Measurements from ENCODE around the gene PAM. TPM values are rescaled to one million over a fixed set of nuclear protein-coding genes. Genes with fewer than 3 reads are reported as not detected.

PAM gene
- total and polyA plus RNA-seq, 2 donors (not counting 3 experiments of a cell fraction or from before 2014, with no cell fraction given) = 118 to 176 TPM

GRCh38 chr5:102981957-102982635 lies 227.0 kb downstream of the PAM start:
- no peaks in the 10 kb centered on the region for H3K27me3 ChIP-seq (ENCODE audit: control insufficient read depth in 2 of 2, insufficient read depth in 2 of 2, low read length in 2 of 2)
- no peaks in the 10 kb centered on the region for H3K4me1 ChIP-seq (ENCODE audit: control insufficient read depth, extremely low read depth, insufficient read depth, low read length)
- H3K9me1 ChIP-seq (replicated peaks; ENCODE audit: control insufficient read depth, extremely low read depth, insufficient read depth, low read length) = peaks cover 2% of the 10 kb centered on the region
- no peak overlapping the region for H3K9ac ChIP-seq (replicated peaks; ENCODE audit: extremely low read depth, insufficient read depth, low read length)
- H3K27ac ChIP-seq (ENCODE audit: insufficient read depth, low read depth, low read length) = no peak overlapping the region
- CTCF ChIA-PET = no interaction called here
- BruUV-seq (replicated peaks) = no TSS peak
- H3K4me2 ChIP-seq (ENCODE audit: insufficient read depth, low read length) = no peak overlapping the region
- dilution Hi-C loops (cut with MboI; ENCODE audit: extremely low pct_ligation_motif_present, low sequenced_read_pairs) = no loop called here
- no peak overlapping the region for H2AFZ ChIP-seq (ENCODE audit: low read depth, low read length)
- no peaks in the 10 kb centered on the region for H4K20me1 ChIP-seq (replicated peaks; ENCODE audit: control insufficient read depth, extremely low read depth, insufficient read depth, low read length)
- no peaks in the 10 kb centered on the region for H3K9me3 ChIP-seq (replicated peaks; ENCODE audit: control insufficient read depth, insufficient read depth, low read length)
- intact Hi-C loops (cut with micrococcal nuclease) = no loop called here
- DNase-seq (ENCODE audit: low read depth, low spot score) (no peak), FAIRE-seq (no peak)
- no peak overlapping the region for H3K4me3 ChIP-seq (replicated peaks in 1 of 3; ENCODE audit: insufficient read depth in 1 of 3, low read depth in 1 of 3, low read length in 3 of 3)
- POLR2A ChIA-PET = no interaction called here
- H3K79me2 ChIP-seq (ENCODE audit: control insufficient read depth, insufficient read depth, low read length) = no peaks in the 10 kb centered on the region
- H3K36me3 ChIP-seq (ENCODE audit: control insufficient read depth in 2 of 2, extremely low read depth in 1 of 2, insufficient read depth in 2 of 2, low read length in 2 of 2) = peaks cover 0 to 2% of the 10 kb centered on the region in 2 experiments
- TF ChIP-seq POLR2A (IDR thresholded peaks at IDR 0.05; ENCODE audit: low read depth, low read length) (no peak), GATA2 (IDR thresholded peaks at IDR 0.05; ENCODE audit: insufficient read depth, insufficient read length, low read depth, low read length) (no peak), EZH2 (IDR thresholded peaks at IDR 0.05; ENCODE audit: borderline replicate concordance, low read depth, low read length, severe bottlenecking) (no peak), JUN (IDR thresholded peaks at IDR 0.05; ENCODE audit: borderline replicate concordance, insufficient read depth, insufficient read length, low read depth) (no peak), POLR2AphosphoS5 (IDR thresholded peaks at IDR 0.05; ENCODE audit: insufficient read depth, low read depth, low read length) (no peak), MYC (IDR thresholded peaks at IDR 0.05; ENCODE audit: low read depth, low read length) (no peak), FOS (IDR thresholded peaks at IDR 0.05; ENCODE audit: borderline replicate concordance, insufficient read depth, low read length) (no peak)
- TF ChIP-seq, protein P1, sequence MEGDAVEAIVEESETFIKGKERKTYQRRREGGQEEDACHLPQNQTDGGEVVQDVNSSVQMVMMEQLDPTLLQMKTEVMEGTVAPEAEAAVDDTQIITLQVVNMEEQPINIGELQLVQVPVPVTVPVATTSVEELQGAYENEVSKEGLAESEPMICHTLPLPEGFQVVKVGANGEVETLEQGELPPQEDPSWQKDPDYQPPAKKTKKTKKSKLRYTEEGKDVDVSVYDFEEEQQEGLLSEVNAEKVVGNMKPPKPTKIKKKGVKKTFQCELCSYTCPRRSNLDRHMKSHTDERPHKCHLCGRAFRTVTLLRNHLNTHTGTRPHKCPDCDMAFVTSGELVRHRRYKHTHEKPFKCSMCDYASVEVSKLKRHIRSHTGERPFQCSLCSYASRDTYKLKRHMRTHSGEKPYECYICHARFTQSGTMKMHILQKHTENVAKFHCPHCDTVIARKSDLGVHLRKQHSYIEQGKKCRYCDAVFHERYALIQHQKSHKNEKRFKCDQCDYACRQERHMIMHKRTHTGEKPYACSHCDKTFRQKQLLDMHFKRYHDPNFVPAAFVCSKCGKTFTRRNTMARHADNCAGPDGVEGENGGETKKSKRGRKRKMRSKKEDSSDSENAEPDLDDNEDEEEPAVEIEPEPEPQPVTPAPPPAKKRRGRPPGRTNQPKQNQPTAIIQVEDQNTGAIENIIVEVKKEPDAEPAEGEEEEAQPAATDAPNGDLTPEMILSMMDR (IDR thresholded peaks at IDR 0.05; ENCODE audit: extremely low read depth in 1 of 2, insufficient read depth in 1 of 2, low read depth in 1 of 2, low read length in 2 of 2) = no peak
- TF ChIP-seq, protein P2, sequence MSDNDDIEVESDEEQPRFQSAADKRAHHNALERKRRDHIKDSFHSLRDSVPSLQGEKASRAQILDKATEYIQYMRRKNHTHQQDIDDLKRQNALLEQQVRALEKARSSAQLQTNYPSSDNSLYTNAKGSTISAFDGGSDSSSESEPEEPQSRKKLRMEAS (IDR thresholded peaks at IDR 0.05; ENCODE audit: insufficient read depth, insufficient read length) = no peak
